Measurements from ENCODE around the gene EXD3. TPM values are rescaled to one million over a fixed set of nuclear protein-coding genes. Genes with fewer than 3 reads are reported as not detected.

The EXD3 gene
- total and polyA plus RNA-seq, 2 of the 13 experiments (the other 11 are each of a cell fraction or from before 2014, with no cell fraction given) = 2.7 to 4.8 TPM

- TF ChIP-seq, protein P1, sequence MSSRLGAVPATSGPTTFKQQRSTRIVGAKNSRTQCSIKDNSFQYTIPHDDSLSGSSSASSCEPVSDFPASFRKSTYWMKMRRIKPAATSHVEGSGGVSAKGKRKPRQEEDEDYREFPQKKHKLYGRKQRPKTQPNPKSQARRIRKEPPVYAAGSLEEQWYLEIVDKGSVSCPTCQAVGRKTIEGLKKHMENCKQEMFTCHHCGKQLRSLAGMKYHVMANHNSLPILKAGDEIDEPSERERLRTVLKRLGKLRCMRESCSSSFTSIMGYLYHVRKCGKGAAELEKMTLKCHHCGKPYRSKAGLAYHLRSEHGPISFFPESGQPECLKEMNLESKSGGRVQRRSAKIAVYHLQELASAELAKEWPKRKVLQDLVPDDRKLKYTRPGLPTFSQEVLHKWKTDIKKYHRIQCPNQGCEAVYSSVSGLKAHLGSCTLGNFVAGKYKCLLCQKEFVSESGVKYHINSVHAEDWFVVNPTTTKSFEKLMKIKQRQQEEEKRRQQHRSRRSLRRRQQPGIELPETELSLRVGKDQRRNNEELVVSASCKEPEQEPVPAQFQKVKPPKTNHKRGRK (CRISPR knock-in tag; IDR thresholded peaks at IDR 0.05) = peak; percentile 48; the same call in 1 of the 2 replicates
- TF ChIP-seq ZNF33B (CRISPR knock-in tag; IDR thresholded peaks at IDR 0.05) (0 out of 2 replicates have a peak, but pooled peaks have one; percentile 9), DPF2 (CRISPR knock-in tag; IDR thresholded peaks at IDR 0.05; ENCODE audit: borderline replicate concordance, low read depth) (0 out of 2 replicates have a peak, but pooled peaks have one; percentile 8), DNMT3B (CRISPR knock-in tag; conservative IDR thresholded peaks at IDR 0.05) (no peak), NR2C2 (CRISPR knock-in tag; IDR thresholded peaks at IDR 0.05; ENCODE audit: borderline replicate concordance) (no peak), FOXA1 (IDR thresholded peaks at IDR 0.05) (no peak), FOXA1 (CRISPR knock-in tag; IDR thresholded peaks at IDR 0.05) (0 out of 2 replicates have a peak, but pooled peaks have one; percentile 6), ATF1 (CRISPR knock-in tag; IDR thresholded peaks at IDR 0.05) (no peak)
Measured at GRCh38 chr9:137406085-137406760, 16.7 kb downstream of the EXD3 start (continued).

DNA sequence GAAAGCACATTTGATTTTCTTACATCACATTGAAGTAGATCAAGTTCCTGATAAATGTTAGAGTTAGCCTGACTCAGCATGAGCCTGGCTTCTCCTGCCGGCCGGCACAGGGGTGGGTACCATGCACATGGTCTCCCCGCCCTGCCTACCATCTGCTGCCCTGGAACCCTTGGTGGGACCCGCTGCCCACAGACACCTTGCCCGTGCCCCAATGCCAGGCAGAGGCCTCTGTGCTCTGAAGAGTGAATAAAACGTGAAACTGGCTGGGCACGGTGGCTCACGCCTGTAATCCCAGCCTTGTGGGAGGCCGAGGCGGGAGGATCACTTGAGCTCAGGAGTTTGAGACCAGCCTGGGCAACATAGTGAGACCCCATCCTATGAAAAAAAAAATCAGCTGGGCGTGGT lies 17.3 kb downstream of the EXD3 start:
- Histone ChIP-seq H2AFZ (ENCODE audit: low read length) (no peak overlapping the region), H3K9ac (ENCODE audit: insufficient read depth, low read depth, low read length) (no peak overlapping the region), H3K27me3 (ENCODE audit: control insufficient read depth in 1 of 2, insufficient read depth in 2 of 2, low read length in 2 of 2) (no peaks in the 10 kb centered on the region), H3K9me3 (ENCODE audit: low read length) (no peaks in the 10 kb centered on the region), H3K27ac (ENCODE audit: extremely low read length, insufficient read depth, low read length) (no peak overlapping the region), H3K36me3 (replicated peaks in 1 of 2; ENCODE audit: control insufficient read depth in 1 of 2, insufficient read depth in 2 of 2, low read length in 2 of 2) (no peaks in the 10 kb centered on the region), H3K4me2 (ENCODE audit: low read depth, low read length) (no peak overlapping the region), H3K4me1 (ENCODE audit: insufficient read depth, low read length) (peaks cover 15% of the 10 kb centered on the region), H4K20me1 (ENCODE audit: insufficient read depth, low read length) (no peaks in the 10 kb centered on the region), H3K4me3 (replicated peaks in 1 of 3; ENCODE audit: insufficient read depth in 1 of 3, low read depth in 2 of 3, low read length in 3 of 3) (no peak overlapping the region), H3K79me2 (ENCODE audit: insufficient read depth, low read length) (no peaks in the 10 kb centered on the region)
- ChIA-PET POLR2A (no interaction called here), CTCF (ENCODE audit: low intra/inter-chr PET ratio, low total read pairs) (no interaction called here)
- 87% methylated on average over 11 of the region's 11 CpGs for WGBS (ENCODE audit: low lambda C conversion rate)
- no peak for ATAC-seq
- intact Hi-C loops (cut with micrococcal nuclease; ENCODE audit: unreplicated experiment) = loop anchor here (10.0 kb wide), 1 partner anchor 101 kb away; the partner anchor contains the start of gene NRARP
- DNase-seq (ENCODE audit: low spot score) = no peak
- no peak for FAIRE-seq
- BruUV-seq (replicated peaks) = no TSS peak
- in situ Hi-C loops (cut with HindIII; ENCODE audit: extremely low pct_ligation_motif_present, low pct_unique_long_range_greater_than_20kb) = loop anchor here (5.0 kb wide), 1 partner anchor 113 kb away; no protein-coding TSS in a partner anchor
- TF ChIP-seq TP53 (CRISPR knock-in tag; conservative IDR thresholded peaks at IDR 0.05) (no peak), MXI1 (IDR thresholded peaks at IDR 0.05; ENCODE audit: borderline replicate concordance, low read depth, low read length) (no peak), ZNF121 (CRISPR knock-in tag; IDR thresholded peaks at IDR 0.05) (peak; percentile 75; the same call in 1 of the 2 replicates), FOSL2 (CRISPR knock-in tag; IDR thresholded peaks at IDR 0.05) (no peak)
